IPS-18a (cell line): ENCODE measurements around the gene MAP2K2.

Experiments
- H3K27ac ChIP-seq: one replicate; pipeline ENCODE4 v1.5.1; 2013; ENCODE audit warnings: low read length
- H3K27me3 ChIP-seq: one replicate; pipeline ENCODE4 v1.6.1; 2013; ENCODE audit warnings: mild to moderate bottlenecking, low read length; ENCODE audit not compliant: control insufficient read depth, insufficient read depth
- H3K36me3 ChIP-seq: one replicate; pipeline ENCODE4 v1.6.1; 2013; ENCODE audit warnings: low read depth, low read length; ENCODE audit not compliant: control insufficient read depth
- H3K4me1 ChIP-seq: one replicate; pipeline ENCODE4 v1.6.1; 2013; ENCODE audit warnings: low read depth, low read length; ENCODE audit not compliant: control insufficient read depth
- H3K4me3 ChIP-seq: one replicate; pipeline ENCODE4 v1.5.1; 2013; ENCODE audit warnings: low read length
- H3K9ac ChIP-seq: one replicate; pipeline ENCODE4 v1.6.1; 2013; ENCODE audit warnings: mild to moderate bottlenecking, low read length, moderate library complexity
- H3K9me3 ChIP-seq: one replicate; pipeline ENCODE4 v1.6.1; 2013; ENCODE audit warnings: low read depth, low read length; ENCODE audit not compliant: control insufficient read depth

The MAP2K2 gene

GRCh38 chr19:4112367-4112766 lies 11.6 kb downstream of the MAP2K2 start:
- Histone ChIP-seq H3K9ac (no peak overlapping the region), H3K4me1 (no peaks in the 10 kb centered on the region), H3K4me3 (no peak overlapping the region), H3K27me3 (no peaks in the 10 kb centered on the region), H3K36me3 (peaks cover 57% of the 10 kb centered on the region), H3K9me3 (no peaks in the 10 kb centered on the region), H3K27ac (no peak overlapping the region)

- Histone ChIP-seq H3K9me3 (no peaks in the 10 kb centered on the region), H3K27me3 (no peaks in the 10 kb centered on the region), H3K36me3 (peaks cover 57% of the 10 kb centered on the region), H3K4me3 (no peak overlapping the region), H3K9ac (no peak overlapping the region), H3K27ac (no peak overlapping the region), H3K4me1 (no peaks in the 10 kb centered on the region)
Measured at GRCh38 chr19:4109626-4109945, 14.3 kb downstream of the MAP2K2 start.

GRCh38 chr19:4108767-4109625 lies 14.9 kb downstream of the MAP2K2 start:
- H3K36me3 ChIP-seq, result peaks cover 57% of the 10 kb centered on the region
- H3K9ac ChIP-seq, result no peak overlapping the region
- H3K27me3 ChIP-seq, result no peaks in the 10 kb centered on the region
- H3K9me3 ChIP-seq, result no peaks in the 10 kb centered on the region
- H3K27ac ChIP-seq, result no peak overlapping the region
- H3K4me1 ChIP-seq, result no peaks in the 10 kb centered on the region
- H3K4me3 ChIP-seq, result no peak overlapping the region

- H3K36me3 ChIP-seq, result peaks cover 65% of the 10 kb centered on the region
- H3K27me3 ChIP-seq, result no peaks in the 10 kb centered on the region
- no peaks in the 10 kb centered on the region for H3K9me3 ChIP-seq
- H3K9ac ChIP-seq, result no peak overlapping the region
- H3K4me1 ChIP-seq, result no peaks in the 10 kb centered on the region
- H3K27ac ChIP-seq, result no peak overlapping the region
- no peak overlapping the region for H3K4me3 ChIP-seq
Measured at GRCh38 chr19:4103080-4103433, 20.9 kb downstream of the MAP2K2 start.

- H3K27me3 ChIP-seq, result no peaks in the 10 kb centered on the region
- peaks cover 65% of the 10 kb centered on the region for H3K36me3 ChIP-seq
- H3K9me3 ChIP-seq, result no peaks in the 10 kb centered on the region
- no peak overlapping the region for H3K27ac ChIP-seq
- no peak overlapping the region for H3K9ac ChIP-seq
- H3K4me1 ChIP-seq, result no peaks in the 10 kb centered on the region
- no peak overlapping the region for H3K4me3 ChIP-seq
Measured at GRCh38 chr19:4102339-4103079, 21.4 kb downstream of the MAP2K2 start.

GRCh38 chr19:4101496-4101770 lies 22.5 kb downstream of the MAP2K2 start:
- no peaks in the 10 kb centered on the region for H3K27me3 ChIP-seq
- H3K4me3 ChIP-seq, result no peak overlapping the region
- H3K9me3 ChIP-seq, result no peaks in the 10 kb centered on the region
- H3K4me1 ChIP-seq, result no peaks in the 10 kb centered on the region
- peaks cover 60% of the 10 kb centered on the region for H3K36me3 ChIP-seq
- H3K27ac ChIP-seq, result no peak overlapping the region
- H3K9ac ChIP-seq, result no peak overlapping the region

- peaks cover 59% of the 10 kb centered on the region for H3K36me3 ChIP-seq
- H3K4me1 ChIP-seq, result no peaks in the 10 kb centered on the region
- no peak overlapping the region for H3K4me3 ChIP-seq
- H3K27me3 ChIP-seq, result no peaks in the 10 kb centered on the region
- no peaks in the 10 kb centered on the region for H3K9me3 ChIP-seq
- H3K27ac ChIP-seq, result no peak overlapping the region
- no peak overlapping the region for H3K9ac ChIP-seq
Measured at GRCh38 chr19:4100647-4101495, 23.1 kb downstream of the MAP2K2 start.

- Histone ChIP-seq H3K9ac (no peak overlapping the region), H3K4me1 (no peaks in the 10 kb centered on the region), H3K36me3 (peaks cover 47% of the 10 kb centered on the region), H3K9me3 (no peaks in the 10 kb centered on the region), H3K27me3 (no peaks in the 10 kb centered on the region), H3K27ac (no peak overlapping the region), H3K4me3 (no peak overlapping the region)
Measured at GRCh38 chr19:4099041-4099764, 24.7 kb downstream of the MAP2K2 start.

- H3K9me3 ChIP-seq, result no peaks in the 10 kb centered on the region
- H3K4me3 ChIP-seq, result no peak overlapping the region
- H3K27me3 ChIP-seq, result no peaks in the 10 kb centered on the region
- peaks cover 47% of the 10 kb centered on the region for H3K36me3 ChIP-seq
- no peak overlapping the region for H3K9ac ChIP-seq
- H3K27ac ChIP-seq, result no peak overlapping the region
- no peaks in the 10 kb centered on the region for H3K4me1 ChIP-seq
Measured at GRCh38 chr19:4098493-4098892, 25.4 kb downstream of the MAP2K2 start.

- H3K9ac ChIP-seq, result no peak overlapping the region
- H3K36me3 ChIP-seq, result peaks cover 51% of the 10 kb centered on the region
- no peaks in the 10 kb centered on the region for H3K27me3 ChIP-seq
- no peaks in the 10 kb centered on the region for H3K4me1 ChIP-seq
- no peak overlapping the region for H3K4me3 ChIP-seq
- no peak overlapping the region for H3K27ac ChIP-seq
- no peaks in the 10 kb centered on the region for H3K9me3 ChIP-seq
Measured at GRCh38 chr19:4097501-4097900, 26.4 kb downstream of the MAP2K2 start.
